Measurements from ENCODE around the gene EVPL. TPM values are rescaled to one million over a fixed set of nuclear protein-coding genes. Genes with fewer than 3 reads are reported as not detected.

Gene EVPL
- total and polyA plus RNA-seq, 2 of the 13 experiments (the other 11 are each of a cell fraction or from before 2014, with no cell fraction given), result 2.1 to 8.2 TPM

DNA sequence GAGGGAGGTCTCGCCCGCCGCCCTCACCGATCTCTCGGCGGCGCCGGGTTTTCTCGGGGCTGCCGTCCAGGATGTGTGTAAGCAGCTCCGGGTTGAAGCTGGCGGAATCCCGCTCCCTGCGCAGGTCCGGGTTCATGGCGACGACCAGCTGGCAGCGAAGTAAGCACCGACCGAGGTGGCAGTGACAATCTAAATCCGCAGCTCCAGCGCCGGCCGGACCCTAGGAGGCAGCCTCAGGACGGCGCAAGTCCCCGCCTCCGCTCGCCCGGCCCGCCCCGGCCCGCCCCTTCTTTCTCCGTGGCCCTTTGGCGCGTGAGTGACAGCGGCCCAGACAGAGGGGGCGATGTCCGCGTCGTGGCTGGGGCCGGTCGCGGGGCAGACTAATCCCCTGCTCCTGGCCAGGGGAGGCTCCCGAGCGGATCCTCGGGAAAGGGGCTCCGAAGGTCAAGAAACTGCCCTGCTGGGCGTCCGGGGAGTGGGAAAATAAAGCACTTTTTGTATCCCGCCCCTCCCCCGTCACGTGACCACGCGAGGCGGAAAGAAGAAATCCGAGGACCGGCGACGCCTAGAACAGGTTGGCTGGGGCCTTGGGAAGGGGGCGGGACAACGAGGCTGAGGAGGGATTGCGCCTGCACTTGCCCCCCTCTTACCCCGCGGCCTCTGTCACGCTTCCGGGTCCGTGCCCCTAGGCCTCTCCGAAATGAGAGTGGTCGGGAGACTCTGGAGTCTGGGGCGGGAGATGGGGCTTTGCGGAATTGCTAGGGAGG is 48.0 kb downstream of the EVPL start, which contains the start of the genes ACOX1 and TEN1 (continued):
- TF ChIP-seq, protein P1, sequence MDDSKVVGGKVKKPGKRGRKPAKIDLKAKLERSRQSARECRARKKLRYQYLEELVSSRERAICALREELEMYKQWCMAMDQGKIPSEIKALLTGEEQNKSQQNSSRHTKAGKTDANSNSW (CRISPR knock-in tag; IDR thresholded peaks at IDR 0.05; ENCODE audit: borderline replicate concordance), result peak; percentile 19; the same call in 1 of the 2 replicates
- TF ChIP-seq, protein P2, sequence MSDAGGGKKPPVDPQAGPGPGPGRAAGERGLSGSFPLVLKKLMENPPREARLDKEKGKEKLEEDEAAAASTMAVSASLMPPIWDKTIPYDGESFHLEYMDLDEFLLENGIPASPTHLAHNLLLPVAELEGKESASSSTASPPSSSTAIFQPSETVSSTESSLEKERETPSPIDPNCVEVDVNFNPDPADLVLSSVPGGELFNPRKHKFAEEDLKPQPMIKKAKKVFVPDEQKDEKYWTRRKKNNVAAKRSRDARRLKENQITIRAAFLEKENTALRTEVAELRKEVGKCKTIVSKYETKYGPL (CRISPR knock-in tag; IDR thresholded peaks at IDR 0.05), result 0 out of 2 replicates have a peak, but pooled peaks have one; percentile 26
- TF ChIP-seq, protein P3, sequence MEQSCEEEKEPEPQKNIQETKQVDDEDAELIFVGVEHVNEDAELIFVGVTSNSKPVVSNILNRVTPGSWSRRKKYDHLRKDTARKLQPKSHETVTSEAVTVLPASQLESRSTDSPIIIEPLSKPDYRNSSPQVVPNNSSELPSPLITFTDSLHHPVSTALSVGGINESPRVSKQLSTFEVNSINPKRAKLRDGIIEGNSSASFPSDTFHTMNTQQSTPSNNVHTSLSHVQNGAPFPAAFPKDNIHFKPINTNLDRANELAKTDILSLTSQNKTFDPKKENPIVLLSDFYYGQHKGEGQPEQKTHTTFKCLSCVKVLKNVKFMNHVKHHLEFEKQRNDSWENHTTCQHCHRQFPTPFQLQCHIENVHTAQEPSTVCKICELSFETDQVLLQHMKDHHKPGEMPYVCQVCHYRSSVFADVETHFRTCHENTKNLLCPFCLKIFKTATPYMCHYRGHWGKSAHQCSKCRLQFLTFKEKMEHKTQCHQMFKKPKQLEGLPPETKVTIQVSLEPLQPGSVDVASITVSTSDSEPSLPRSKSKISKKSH (CRISPR knock-in tag; IDR thresholded peaks at IDR 0.05; ENCODE audit: borderline replicate concordance), result 0 out of 2 replicates have a peak, but pooled peaks have one; percentile 20
- TF ChIP-seq ZNF282 (IDR thresholded peaks at IDR 0.05; ENCODE audit: partially characterized antibody) (no peak), ZNF678 (CRISPR knock-in tag; IDR thresholded peaks at IDR 0.05) (peak; percentile 91), ZNF121 (CRISPR knock-in tag; IDR thresholded peaks at IDR 0.05) (peak; percentile 27; the same call in 1 of the 2 replicates), HNRNPLL (IDR thresholded peaks at IDR 0.05; ENCODE audit: low read depth, low read length, poor library complexity, severe bottlenecking) (peak; percentile 87), ZNF766 (CRISPR knock-in tag; IDR thresholded peaks at IDR 0.05; ENCODE audit: borderline replicate concordance) (no peak), ZNF775 (CRISPR knock-in tag; IDR thresholded peaks at IDR 0.05; ENCODE audit: borderline replicate concordance) (no peak; the same call in 1 of the 2 replicates), ZIK1 (CRISPR knock-in tag; IDR thresholded peaks at IDR 0.05; ENCODE audit: borderline replicate concordance, low read depth) (no peak; the same call in none of the 2 replicates), RFX5 (IDR thresholded peaks at IDR 0.05; ENCODE audit: low read depth, low read length) (peak; percentile 78), SRSF4 (IDR thresholded peaks at IDR 0.05; ENCODE audit: low read depth, low read length, poor library complexity, severe bottlenecking) (no peak), ZNF274 (CRISPR knock-in tag; IDR thresholded peaks at IDR 0.05) (no peak), KLF11 (CRISPR knock-in tag; IDR thresholded peaks at IDR 0.05) (peak; percentile 82; the same call in 1 of the 2 replicates)
- TF ChIP-seq, protein P4, sequence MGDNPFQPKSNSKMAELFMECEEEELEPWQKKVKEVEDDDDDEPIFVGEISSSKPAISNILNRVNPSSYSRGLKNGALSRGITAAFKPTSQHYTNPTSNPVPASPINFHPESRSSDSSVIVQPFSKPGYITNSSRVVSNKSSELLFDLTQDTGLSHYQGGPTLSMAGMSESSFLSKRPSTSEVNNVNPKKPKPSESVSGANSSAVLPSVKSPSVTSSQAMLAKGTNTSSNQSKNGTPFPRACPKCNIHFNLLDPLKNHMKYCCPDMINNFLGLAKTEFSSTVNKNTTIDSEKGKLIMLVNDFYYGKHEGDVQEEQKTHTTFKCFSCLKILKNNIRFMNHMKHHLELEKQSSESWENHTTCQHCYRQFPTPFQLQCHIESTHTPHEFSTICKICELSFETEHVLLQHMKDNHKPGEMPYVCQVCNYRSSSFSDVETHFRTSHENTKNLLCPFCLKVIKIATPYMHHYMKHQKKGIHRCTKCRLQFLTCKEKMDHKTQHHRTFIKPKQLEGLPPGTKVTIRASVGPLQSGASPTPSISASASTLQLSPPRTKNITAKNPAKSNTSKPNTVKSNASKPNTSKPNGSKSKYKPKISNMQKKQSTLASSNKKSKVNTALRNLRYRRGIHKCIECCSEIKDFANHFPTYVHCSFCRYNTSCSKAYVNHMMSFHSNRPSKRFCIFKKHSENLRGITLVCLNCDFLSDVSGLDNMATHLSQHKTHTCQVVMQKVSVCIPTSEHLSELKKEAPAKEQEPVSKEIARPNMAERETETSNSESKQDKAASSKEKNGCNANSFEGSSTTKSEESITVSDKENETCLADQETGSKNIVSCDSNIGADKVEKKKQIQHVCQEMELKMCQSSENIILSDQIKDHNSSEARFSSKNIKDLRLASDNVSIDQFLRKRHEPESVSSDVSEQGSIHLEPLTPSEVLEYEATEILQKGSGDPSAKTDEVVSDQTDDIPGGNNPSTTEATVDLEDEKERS (CRISPR knock-in tag; IDR thresholded peaks at IDR 0.05), result peak; percentile 22
- TF ChIP-seq, protein P5, sequence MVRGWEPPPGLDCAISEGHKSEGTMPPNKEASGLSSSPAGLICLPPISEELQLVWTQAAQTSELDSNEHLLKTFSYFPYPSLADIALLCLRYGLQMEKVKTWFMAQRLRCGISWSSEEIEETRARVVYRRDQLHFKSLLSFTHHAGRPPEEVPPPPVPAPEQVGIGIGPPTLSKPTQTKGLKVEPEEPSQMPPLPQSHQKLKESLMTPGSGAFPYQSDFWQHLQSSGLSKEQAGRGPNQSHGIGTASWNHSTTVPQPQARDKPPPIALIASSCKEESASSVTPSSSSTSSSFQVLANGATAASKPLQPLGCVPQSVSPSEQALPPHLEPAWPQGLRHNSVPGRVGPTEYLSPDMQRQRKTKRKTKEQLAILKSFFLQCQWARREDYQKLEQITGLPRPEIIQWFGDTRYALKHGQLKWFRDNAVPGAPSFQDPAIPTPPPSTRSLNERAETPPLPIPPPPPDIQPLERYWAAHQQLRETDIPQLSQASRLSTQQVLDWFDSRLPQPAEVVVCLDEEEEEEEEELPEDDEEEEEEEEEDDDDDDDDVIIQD (CRISPR knock-in tag; IDR thresholded peaks at IDR 0.05; ENCODE audit: low read depth), result peak; percentile 72
- TF ChIP-seq, protein P6, sequence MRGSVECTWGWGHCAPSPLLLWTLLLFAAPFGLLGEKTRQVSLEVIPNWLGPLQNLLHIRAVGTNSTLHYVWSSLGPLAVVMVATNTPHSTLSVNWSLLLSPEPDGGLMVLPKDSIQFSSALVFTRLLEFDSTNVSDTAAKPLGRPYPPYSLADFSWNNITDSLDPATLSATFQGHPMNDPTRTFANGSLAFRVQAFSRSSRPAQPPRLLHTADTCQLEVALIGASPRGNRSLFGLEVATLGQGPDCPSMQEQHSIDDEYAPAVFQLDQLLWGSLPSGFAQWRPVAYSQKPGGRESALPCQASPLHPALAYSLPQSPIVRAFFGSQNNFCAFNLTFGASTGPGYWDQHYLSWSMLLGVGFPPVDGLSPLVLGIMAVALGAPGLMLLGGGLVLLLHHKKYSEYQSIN (CRISPR knock-in tag; IDR thresholded peaks at IDR 0.05; ENCODE audit: borderline replicate concordance), result no peak
- TF ChIP-seq, protein P7, sequence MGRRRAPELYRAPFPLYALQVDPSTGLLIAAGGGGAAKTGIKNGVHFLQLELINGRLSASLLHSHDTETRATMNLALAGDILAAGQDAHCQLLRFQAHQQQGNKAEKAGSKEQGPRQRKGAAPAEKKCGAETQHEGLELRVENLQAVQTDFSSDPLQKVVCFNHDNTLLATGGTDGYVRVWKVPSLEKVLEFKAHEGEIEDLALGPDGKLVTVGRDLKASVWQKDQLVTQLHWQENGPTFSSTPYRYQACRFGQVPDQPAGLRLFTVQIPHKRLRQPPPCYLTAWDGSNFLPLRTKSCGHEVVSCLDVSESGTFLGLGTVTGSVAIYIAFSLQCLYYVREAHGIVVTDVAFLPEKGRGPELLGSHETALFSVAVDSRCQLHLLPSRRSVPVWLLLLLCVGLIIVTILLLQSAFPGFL (CRISPR knock-in tag; IDR thresholded peaks at IDR 0.05), result no peak

Measured in HepG2 (cell line).